ENCODE measurements around the gene MPPED1. TPM values are rescaled to one million over a fixed set of nuclear protein-coding genes. Genes with fewer than 3 reads are reported as not detected.

The MPPED1 gene
- total RNA-seq, 4 donors from 2014 or later: 0.23 to 0.99 (median 0.80) TPM; not detected in 1

GRCh38 chr22:43521716-43522115 is 109.9 kb downstream of the MPPED1 start:
- DNase-seq (ENCODE audit: low spot score in 2 of 2): no peak
- WGBS: 67% methylated on average over 6 of the region's 6 CpGs
- Histone ChIP-seq H3K9me3 (no peaks in the 10 kb centered on the region), H3K27ac (no peak overlapping the region), H3K36me3 (no peaks in the 10 kb centered on the region), H3K4me3 (no peak overlapping the region), H3K27me3 (peaks cover 9% of the 10 kb centered on the region), H3K4me1 (no peaks in the 10 kb centered on the region)
- TF ChIP-seq CTCF (IDR thresholded peaks at IDR 0.05) (no peak), POLR2A (IDR thresholded peaks at IDR 0.05) (no peak), POLR2AphosphoS5 (IDR thresholded peaks at IDR 0.05) (no peak), EP300 (IDR thresholded peaks at IDR 0.05) (no peak)

GRCh38 chr22:43526117-43526655 is 114.4 kb downstream of the MPPED1 start:
- DNase-seq (ENCODE audit: low spot score in 2 of 2): no peak
- peaks cover 11% of the 10 kb centered on the region for H3K27me3 ChIP-seq
- H3K36me3 ChIP-seq: no peaks in the 10 kb centered on the region
- WGBS: 83% methylated on average over 1 of the region's 7 CpGs
- H3K9me3 ChIP-seq: no peaks in the 10 kb centered on the region
- no peak for TF ChIP-seq CTCF (IDR thresholded peaks at IDR 0.05)
- TF ChIP-seq POLR2AphosphoS5 (IDR thresholded peaks at IDR 0.05): no peak
- TF ChIP-seq EP300 (IDR thresholded peaks at IDR 0.05): no peak
- TF ChIP-seq POLR2A (IDR thresholded peaks at IDR 0.05): no peak
- H3K27ac ChIP-seq: no peak overlapping the region
- H3K4me1 ChIP-seq: peaks cover 9% of the 10 kb centered on the region
- no peak overlapping the region for H3K4me3 ChIP-seq

GRCh38 chr22:43526946-43527345 is 115.1 kb downstream of the MPPED1 start:
- WGBS: 100% methylated on average over 1 of the region's 5 CpGs
- no peaks in the 10 kb centered on the region for H3K9me3 ChIP-seq
- DNase-seq (ENCODE audit: low spot score in 2 of 2): no peak
- H3K4me3 ChIP-seq: no peak overlapping the region
- H3K4me1 ChIP-seq: peaks cover 9% of the 10 kb centered on the region
- H3K27me3 ChIP-seq: peaks cover 11% of the 10 kb centered on the region
- TF ChIP-seq EP300 (IDR thresholded peaks at IDR 0.05) (no peak), CTCF (IDR thresholded peaks at IDR 0.05) (no peak), POLR2A (IDR thresholded peaks at IDR 0.05) (no peak), POLR2AphosphoS5 (IDR thresholded peaks at IDR 0.05) (no peak)
- H3K36me3 ChIP-seq: no peaks in the 10 kb centered on the region
- no peak overlapping the region for H3K27ac ChIP-seq

- Histone ChIP-seq H3K27ac (no peak overlapping the region), H3K4me3 (no peak overlapping the region), H3K27me3 (peaks cover 11% of the 10 kb centered on the region), H3K36me3 (no peaks in the 10 kb centered on the region), H3K9me3 (no peaks in the 10 kb centered on the region), H3K4me1 (peaks cover 9% of the 10 kb centered on the region)
- TF ChIP-seq CTCF (IDR thresholded peaks at IDR 0.05): no peak
- TF ChIP-seq POLR2AphosphoS5 (IDR thresholded peaks at IDR 0.05): no peak
- 71% methylated on average over 12 of the region's 12 CpGs for WGBS
- no peak for DNase-seq (ENCODE audit: low spot score in 2 of 2)
Measured at GRCh38 chr22:43528601-43529360, 117.0 kb downstream of the MPPED1 start.

GRCh38 chr22:43529461-43529860 is 117.6 kb downstream of the MPPED1 start:
- Histone ChIP-seq H3K36me3 (no peaks in the 10 kb centered on the region), H3K27ac (no peak overlapping the region), H3K27me3 (peaks cover 11% of the 10 kb centered on the region), H3K9me3 (no peaks in the 10 kb centered on the region), H3K4me1 (peaks cover 9% of the 10 kb centered on the region), H3K4me3 (no peak overlapping the region)
- WGBS: 100% methylated on average over 2 of the region's 2 CpGs
- DNase-seq (ENCODE audit: low spot score in 2 of 2): no peak
- no peak for TF ChIP-seq EP300 (IDR thresholded peaks at IDR 0.05)
- no peak for TF ChIP-seq CTCF (IDR thresholded peaks at IDR 0.05)
- TF ChIP-seq POLR2AphosphoS5 (IDR thresholded peaks at IDR 0.05): no peak
- TF ChIP-seq POLR2A (IDR thresholded peaks at IDR 0.05): no peak

Measured in suprapubic skin (tissue), 4 donors.